ENCODE results near the gene CAB39.
A peak's percentile ranks its signal among the peaks of the same experiment; 100 is the strongest.

Gene CAB39

DNA sequence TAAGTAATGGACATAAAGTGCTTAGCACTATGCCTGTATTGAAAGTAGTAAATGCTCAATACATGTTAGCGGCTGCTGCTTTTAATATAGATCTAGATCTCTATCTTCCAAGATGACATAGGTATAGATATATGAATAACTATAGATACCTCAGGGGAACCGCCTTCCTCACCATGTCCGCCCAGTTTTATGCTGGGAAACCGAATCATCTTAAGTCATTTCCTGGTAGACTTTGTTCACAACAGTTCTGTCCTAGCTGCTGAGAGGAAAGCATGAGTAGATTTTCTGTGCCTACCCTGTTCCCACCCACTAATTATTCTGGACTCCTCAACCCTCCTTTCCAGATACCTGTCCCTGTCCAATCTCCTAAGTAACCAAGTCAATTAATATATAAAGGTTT, 130.5 kb downstream of the CAB39 start:
- no peak for ATAC-seq (ENCODE audit: insufficient read depth, low read depth)
- Histone ChIP-seq H4K20me1 (ENCODE audit: insufficient read depth, low read length) (no peaks in the 10 kb centered on the region), H3K36me3 (ENCODE audit: insufficient read depth, low read length) (no peaks in the 10 kb centered on the region), H3K9me3 (ENCODE audit: insufficient read depth, low read length, severe bottlenecking) (no peaks in the 10 kb centered on the region), H3K4me1 (ENCODE audit: insufficient read depth, low read length) (no peaks in the 10 kb centered on the region), H3K9ac (ENCODE audit: low read depth, low read length) (no peak overlapping the region), H3K4me3 (ENCODE audit: low read depth in 1 of 2, low read length in 2 of 2) (no peak overlapping the region), H2AFZ (ENCODE audit: low read depth, low read length) (no peak overlapping the region), H3K27ac (ENCODE audit: low read length) (no peak overlapping the region), H3K4me2 (ENCODE audit: insufficient read depth, low read length) (no peak overlapping the region), H3K79me2 (ENCODE audit: insufficient read depth, low read length) (no peaks in the 10 kb centered on the region), H3K27me3 (ENCODE audit: insufficient read depth, low read length, poor library complexity) (peaks cover 3% of the 10 kb centered on the region)
- no peak for TF ChIP-seq EZH2 (IDR thresholded peaks at IDR 0.05; ENCODE audit: borderline replicate concordance, low read depth, low read length, severe bottlenecking)
- TF ChIP-seq, protein P1, sequence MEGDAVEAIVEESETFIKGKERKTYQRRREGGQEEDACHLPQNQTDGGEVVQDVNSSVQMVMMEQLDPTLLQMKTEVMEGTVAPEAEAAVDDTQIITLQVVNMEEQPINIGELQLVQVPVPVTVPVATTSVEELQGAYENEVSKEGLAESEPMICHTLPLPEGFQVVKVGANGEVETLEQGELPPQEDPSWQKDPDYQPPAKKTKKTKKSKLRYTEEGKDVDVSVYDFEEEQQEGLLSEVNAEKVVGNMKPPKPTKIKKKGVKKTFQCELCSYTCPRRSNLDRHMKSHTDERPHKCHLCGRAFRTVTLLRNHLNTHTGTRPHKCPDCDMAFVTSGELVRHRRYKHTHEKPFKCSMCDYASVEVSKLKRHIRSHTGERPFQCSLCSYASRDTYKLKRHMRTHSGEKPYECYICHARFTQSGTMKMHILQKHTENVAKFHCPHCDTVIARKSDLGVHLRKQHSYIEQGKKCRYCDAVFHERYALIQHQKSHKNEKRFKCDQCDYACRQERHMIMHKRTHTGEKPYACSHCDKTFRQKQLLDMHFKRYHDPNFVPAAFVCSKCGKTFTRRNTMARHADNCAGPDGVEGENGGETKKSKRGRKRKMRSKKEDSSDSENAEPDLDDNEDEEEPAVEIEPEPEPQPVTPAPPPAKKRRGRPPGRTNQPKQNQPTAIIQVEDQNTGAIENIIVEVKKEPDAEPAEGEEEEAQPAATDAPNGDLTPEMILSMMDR (IDR thresholded peaks at IDR 0.05; ENCODE audit: borderline replicate concordance, extremely low read depth, low read length, poor library complexity, severe bottlenecking), result no peak
- no peak for DNase-seq

DNA sequence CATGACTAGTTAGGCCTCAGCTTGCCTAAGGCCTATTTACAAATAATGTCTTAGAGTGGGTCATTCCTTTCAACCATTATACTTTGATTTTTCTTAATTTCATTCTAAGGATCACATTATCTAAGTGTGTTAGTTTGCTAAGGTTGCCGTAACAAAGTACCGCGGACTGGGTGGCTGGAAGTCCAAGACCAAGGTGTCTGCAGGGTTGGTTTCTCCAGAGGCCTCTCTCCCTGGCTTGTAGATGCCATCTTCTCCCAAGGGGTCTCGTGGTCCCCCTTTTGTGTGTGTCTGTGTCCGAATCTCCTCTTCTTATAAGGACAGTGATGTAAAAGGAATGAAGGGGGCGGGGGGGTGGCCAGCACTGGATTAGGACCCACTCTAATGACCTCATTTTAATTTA, 133.7 kb downstream of the CAB39 start:
- ATAC-seq (ENCODE audit: insufficient read depth, low read depth), result no peak
- no peak for DNase-seq

DNA sequence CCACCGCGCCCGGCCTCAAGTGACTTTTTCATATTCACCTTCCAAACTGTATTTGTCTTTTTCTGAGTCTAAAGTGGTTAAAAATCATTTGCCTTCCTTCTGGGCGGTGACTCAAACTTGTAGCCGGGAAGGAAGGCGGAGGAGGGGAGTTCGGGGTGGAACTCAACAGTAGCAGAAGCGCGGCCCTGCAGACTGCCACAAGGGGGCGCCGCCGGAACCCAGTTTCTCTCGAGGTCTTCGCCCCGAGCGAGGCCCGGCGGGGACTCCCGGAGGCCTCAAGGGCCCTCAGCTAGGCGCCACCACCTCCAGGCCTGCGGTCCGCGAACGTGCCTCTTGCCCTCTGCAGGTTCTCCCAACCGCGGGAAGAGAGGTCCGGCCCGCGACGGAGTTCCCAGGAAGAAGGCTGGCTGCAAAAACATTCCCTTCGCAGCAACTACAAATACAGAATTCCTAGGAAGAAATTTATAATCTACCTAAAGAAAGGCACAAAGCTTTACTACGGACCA, 135.3 kb downstream of the CAB39 start:
- Histone ChIP-seq H3K27ac (ENCODE audit: low read length) (no peak overlapping the region), H3K36me3 (ENCODE audit: insufficient read depth, low read length) (no peaks in the 10 kb centered on the region), H2AFZ (ENCODE audit: low read depth, low read length) (no peak overlapping the region), H3K4me3 (ENCODE audit: low read depth in 1 of 2, low read length in 2 of 2) (no peak overlapping the region), H3K9ac (ENCODE audit: low read depth, low read length) (no peak overlapping the region), H3K79me2 (ENCODE audit: insufficient read depth, low read length) (no peaks in the 10 kb centered on the region), H3K4me2 (ENCODE audit: insufficient read depth, low read length) (no peak overlapping the region), H4K20me1 (ENCODE audit: insufficient read depth, low read length) (no peaks in the 10 kb centered on the region), H3K4me1 (ENCODE audit: insufficient read depth, low read length) (no peaks in the 10 kb centered on the region), H3K27me3 (ENCODE audit: insufficient read depth, low read length, poor library complexity) (peaks cover 5% of the 10 kb centered on the region), H3K9me3 (ENCODE audit: insufficient read depth, low read length, severe bottlenecking) (no peaks in the 10 kb centered on the region)
- peak; percentile 83 for ATAC-seq (ENCODE audit: insufficient read depth, low read depth)
- TF ChIP-seq EZH2 (IDR thresholded peaks at IDR 0.05; ENCODE audit: borderline replicate concordance, low read depth, low read length, severe bottlenecking), result no peak
- TF ChIP-seq, protein P1 (IDR thresholded peaks at IDR 0.05; ENCODE audit: borderline replicate concordance, extremely low read depth, low read length, poor library complexity, severe bottlenecking), result peak; percentile 65
- peak; percentile 69 for DNase-seq

More for the DNA sequence above, 133.7 kb downstream of the CAB39 start:
- no peak overlapping the region for H3K4me3 ChIP-seq (ENCODE audit: low read depth in 1 of 2, low read length in 2 of 2)
- no peaks in the 10 kb centered on the region for H3K4me1 ChIP-seq (ENCODE audit: insufficient read depth, low read length)
- no peak for TF ChIP-seq EZH2 (IDR thresholded peaks at IDR 0.05; ENCODE audit: borderline replicate concordance, low read depth, low read length, severe bottlenecking)
- TF ChIP-seq, protein P1 (IDR thresholded peaks at IDR 0.05; ENCODE audit: borderline replicate concordance, extremely low read depth, low read length, poor library complexity, severe bottlenecking), result no peak
- no peaks in the 10 kb centered on the region for H3K9me3 ChIP-seq (ENCODE audit: insufficient read depth, low read length, severe bottlenecking)
- no peaks in the 10 kb centered on the region for H3K79me2 ChIP-seq (ENCODE audit: insufficient read depth, low read length)
- H4K20me1 ChIP-seq (ENCODE audit: insufficient read depth, low read length), result no peaks in the 10 kb centered on the region
- H3K27ac ChIP-seq (ENCODE audit: low read length), result no peak overlapping the region
- no peaks in the 10 kb centered on the region for H3K27me3 ChIP-seq (ENCODE audit: insufficient read depth, low read length, poor library complexity)
- no peak overlapping the region for H2AFZ ChIP-seq (ENCODE audit: low read depth, low read length)
- no peaks in the 10 kb centered on the region for H3K36me3 ChIP-seq (ENCODE audit: insufficient read depth, low read length)
- no peak overlapping the region for H3K9ac ChIP-seq (ENCODE audit: low read depth, low read length)
- H3K4me2 ChIP-seq (ENCODE audit: insufficient read depth, low read length), result no peak overlapping the region
